Measurements from ENCODE around the gene C1orf87.

DNA sequence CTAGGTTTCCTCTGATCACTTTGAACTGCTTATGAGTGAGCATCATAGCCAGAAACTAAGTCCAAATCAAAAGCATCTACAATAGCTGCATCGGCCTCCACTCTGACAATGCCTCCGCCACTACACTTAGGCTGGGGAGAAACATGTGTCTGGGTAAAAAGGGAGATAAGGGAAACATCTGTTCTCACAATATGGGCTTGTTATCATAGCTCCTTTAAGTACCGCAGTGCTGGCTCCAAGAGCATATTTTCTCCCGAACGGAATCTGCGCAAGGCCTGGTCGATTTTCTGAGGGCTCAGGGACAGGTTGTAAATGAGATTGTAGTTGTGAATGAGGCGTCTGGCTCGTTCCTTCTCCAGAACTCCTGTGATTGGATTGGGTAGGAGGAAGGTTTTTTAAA is 83.1 kb downstream of the C1orf87 start:
- TF ChIP-seq, protein P1, sequence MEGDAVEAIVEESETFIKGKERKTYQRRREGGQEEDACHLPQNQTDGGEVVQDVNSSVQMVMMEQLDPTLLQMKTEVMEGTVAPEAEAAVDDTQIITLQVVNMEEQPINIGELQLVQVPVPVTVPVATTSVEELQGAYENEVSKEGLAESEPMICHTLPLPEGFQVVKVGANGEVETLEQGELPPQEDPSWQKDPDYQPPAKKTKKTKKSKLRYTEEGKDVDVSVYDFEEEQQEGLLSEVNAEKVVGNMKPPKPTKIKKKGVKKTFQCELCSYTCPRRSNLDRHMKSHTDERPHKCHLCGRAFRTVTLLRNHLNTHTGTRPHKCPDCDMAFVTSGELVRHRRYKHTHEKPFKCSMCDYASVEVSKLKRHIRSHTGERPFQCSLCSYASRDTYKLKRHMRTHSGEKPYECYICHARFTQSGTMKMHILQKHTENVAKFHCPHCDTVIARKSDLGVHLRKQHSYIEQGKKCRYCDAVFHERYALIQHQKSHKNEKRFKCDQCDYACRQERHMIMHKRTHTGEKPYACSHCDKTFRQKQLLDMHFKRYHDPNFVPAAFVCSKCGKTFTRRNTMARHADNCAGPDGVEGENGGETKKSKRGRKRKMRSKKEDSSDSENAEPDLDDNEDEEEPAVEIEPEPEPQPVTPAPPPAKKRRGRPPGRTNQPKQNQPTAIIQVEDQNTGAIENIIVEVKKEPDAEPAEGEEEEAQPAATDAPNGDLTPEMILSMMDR (IDR thresholded peaks at IDR 0.05): no peak
- no peak for TF ChIP-seq POLR2A (IDR thresholded peaks at IDR 0.05)

All from tibial nerve (tissue), 3 donors.